K562 (cell line): ENCODE measurements around the gene AEN. TPM values are rescaled to one million over a fixed set of nuclear protein-coding genes. Genes with fewer than 3 reads are reported as not detected.

Experiments used
- ATAC-seq: fragments of 200-7000 bp; cut with Tn5 transposase; 3 replicates; pipeline ENCODE4 v1.9.1; 2020; ENCODE audit warnings: moderate library complexity
- BruUV-seq: library from RNA; stranded (reverse); fragments of 400-500 nt; replicated peaks from 2 replicates; lab custom pipeline; 2021; lab: Mats Ljungman, UMichigan
- CTCF ChIA-PET: fragments of 300-600 bp; formaldehyde crosslinking; extraction: SDS; loops from one replicate; lab custom pipeline; 2021; ENCODE audit warnings: low intra/inter-chr PET ratio; lab: Yijun Ruan, JAX
- POLR2A ChIA-PET: fragments of 300-600, 350-650 bp; sonication (Branson Sonifier 250); formaldehyde crosslinking; extraction: SDS; loops from one replicate; lab custom pipeline; 2021; ENCODE audit warnings: antibody characterized with exemption, inconsistent platforms; lab: Yijun Ruan, JAX
- DNase-seq, 4 experiments: peaks; one replicate each; pipeline versions ENCODE4 v3.0.0 to v3.0.0-alpha.2; 2011 to 2018; ENCODE audit warnings: low spot score in 3 of 4, mixed read lengths in 3 of 4; ENCODE audit errors: extremely low read depth in 1 of 4
- FAIRE-seq: peaks from 2 replicates; lab custom pipeline; 2011; peaks lifted over from hg19 to GRCh38; lab: Jason Lieb, UNC
- H2AFZ ChIP-seq: 2 replicates; pipeline ENCODE4 v1.6.0; 2011; ENCODE audit warnings: low read depth, low read length, control low read depth, inconsistent platforms
- H3K27ac ChIP-seq: fragments of 200-600 bp; 3 replicates; pipeline ENCODE4 v1.8.0; 2011; ENCODE audit warnings: low read depth, mild to moderate bottlenecking, control low read depth, inconsistent platforms, low read length, moderate library complexity, mixed read lengths; ENCODE audit errors: extremely low read depth
- H3K27me3 ChIP-seq, 2 experiments: fragments of 300-600 bp in 1 of 2; 2 replicates in 1 of 2; 3 replicates in 1 of 2; pipeline versions ENCODE4 v1.6.0 to v1.8.0; 2011; ENCODE audit warnings: inconsistent platforms in 2 of 2, low read length in 2 of 2, mild to moderate bottlenecking in 1 of 2, mixed read lengths in 1 of 2, moderate library complexity in 1 of 2; ENCODE audit not compliant: control insufficient read depth in 2 of 2, insufficient read depth in 2 of 2
- H3K36me3 ChIP-seq: fragments of 300-600 bp; 3 replicates; pipeline ENCODE4 v1.8.0; 2011; ENCODE audit warnings: mild to moderate bottlenecking, low read length, inconsistent platforms; ENCODE audit not compliant: control insufficient read depth, insufficient read depth
- H3K4me1 ChIP-seq, 2 experiments: fragments of 200-600 bp in 1 of 2; replicated peaks in 1 of 2; 2 replicates in 1 of 2; 3 replicates in 1 of 2; pipeline versions ENCODE4 v1.5.1 to v1.8.0; 2011; ENCODE audit warnings: inconsistent platforms in 2 of 2, low read length in 2 of 2, mild to moderate bottlenecking in 1 of 2, mixed read lengths in 1 of 2, moderate library complexity in 1 of 2; ENCODE audit not compliant: control insufficient read depth in 2 of 2, insufficient read depth in 2 of 2
- H3K4me2 ChIP-seq: 2 replicates; pipeline ENCODE4 v1.6.1; 2011; ENCODE audit warnings: low read length, control low read depth, inconsistent platforms, mixed read lengths; ENCODE audit not compliant: insufficient read depth
- H3K4me3 ChIP-seq: fragments of 200-600 bp; sonication (generic), shearing (Covaris generic); 2 replicates; pipeline ENCODE4 v1.5.1; 2016; ENCODE audit warnings: control low read depth, inconsistent platforms
- H3K79me2 ChIP-seq: fragments of 200-600 bp; 3 replicates; pipeline ENCODE4 v1.8.0; 2011; ENCODE audit warnings: low read length, inconsistent platforms; ENCODE audit not compliant: control insufficient read depth, insufficient read depth
- H3K9ac ChIP-seq, 2 experiments: 2 replicates each; pipeline versions ENCODE4 v1.6.0 to v1.6.1; 2011; ENCODE audit warnings: low read depth in 2 of 2, low read length in 2 of 2, control low read depth in 1 of 2, inconsistent platforms in 1 of 2, mild to moderate bottlenecking in 1 of 2, mixed read lengths in 1 of 2; ENCODE audit not compliant: insufficient read depth in 1 of 2
- H3K9me1 ChIP-seq: one replicate; pipeline ENCODE4 v1.6.0; 2011; ENCODE audit warnings: inconsistent platforms, mild to moderate bottlenecking, low read length, moderate library complexity; ENCODE audit not compliant: control insufficient read depth, insufficient read depth
- H3K9me3 ChIP-seq: replicated peaks from 2 replicates; pipeline ENCODE4 v1.5.1; 2011; ENCODE audit warnings: low read depth, low read length, inconsistent platforms; ENCODE audit not compliant: control insufficient read depth, insufficient read depth
- H4K20me1 ChIP-seq: replicated peaks from 2 replicates; pipeline ENCODE4 v1.6.1; 2011; ENCODE audit warnings: low read length, inconsistent platforms, mixed read lengths; ENCODE audit not compliant: control insufficient read depth, insufficient read depth
- GTF2A2 ChIP-seq: IDR thresholded peaks from 2 replicates; pipeline ENCODE4 v1.6.1; 2016; ENCODE audit warnings: mild to moderate bottlenecking, missing genetic modification characterization, missing compliant biosample characterization
- MTA3 ChIP-seq: fragments of 450-650 bp; formaldehyde crosslinking; IDR thresholded peaks from 2 replicates; pipeline ENCODE4 v1.6.1; 2017; ENCODE audit warnings: mild to moderate bottlenecking, borderline replicate concordance
- NCOR1 ChIP-seq: fragments of 450-650 bp; IDR thresholded peaks from 2 replicates; pipeline ENCODE4 v1.6.1; 2016; ENCODE audit warnings: mild to moderate bottlenecking, moderate library complexity
- SMAD3 ChIP-seq: fragments of 450-650 bp; formaldehyde crosslinking; conservative IDR thresholded peaks from 2 replicates; pipeline ENCODE4 v1.4.0; 2020; ENCODE audit warnings: mild to moderate bottlenecking
- TSHZ1 ChIP-seq: fragments of 250-450 bp; sonication (Bioruptor Pico); IDR thresholded peaks from 2 replicates; pipeline ENCODE4 v1.4.0; 2020; ENCODE audit warnings: mild to moderate bottlenecking, moderate library complexity
- ZBTB40 ChIP-seq, 2 experiments: fragments of 450-650 bp in 1 of 2; sonication (generic) in 1 of 2; formaldehyde crosslinking in 1 of 2; IDR thresholded peaks; 2 replicates each; pipeline versions ENCODE4 v1.7.1 to v1.9.0; 2016 to 2022; ENCODE audit warnings: inconsistent platforms in 1 of 2, mild to moderate bottlenecking in 1 of 2, missing genetic modification reagents in 1 of 2
- ZNF143 ChIP-seq: sonication (generic); formaldehyde crosslinking; IDR thresholded peaks from 2 replicates; pipeline ENCODE4 v1.9.0; 2022; ENCODE audit warnings: mild to moderate bottlenecking, missing genetic modification reagents
- WGBS: fragments of 100-300 bp; shearing (Covaris generic); methylation state at CpG from one replicate; pipeline ENCODE4 v1.1.6; 2016; ENCODE audit warnings: low coverage, mixed read lengths; ENCODE audit not compliant: insufficient coverage; ENCODE audit errors: missing lambda C conversion rate; 5-methylcytosine and 5-hydroxymethylcytosine counted together
- in situ Hi-C: fragments of 300-500 bp; cut with MboI; formaldehyde crosslinking; loops from 4 replicates; pipeline ENCODE4 v1.15.0; 2018; ENCODE audit warnings: inconsistent platforms, mixed read lengths
- intact Hi-C: fragments of 100-400 bp; cut with micrococcal nuclease; formaldehyde crosslinking; loops from 2 replicates; pipeline ENCODE4 v1.14.2; 2022
- polyA plus RNA-seq, 8 experiments: library from polyadenylated mRNA; depleted of rRNA in 4 of 8; stranded (reverse) in 5 of 8; unstranded in 3 of 8; fragments of >200 nt; fragmentation: Nextera tagmentation in 2 of 8; fragmentation: Illumina TruSeq in 1 of 8; extraction: Ambion mirVana in 2 of 8; extraction: Trizol in 1 of 8; gene quantifications; 2 replicates each; pipeline versions ENCODE4 v1.2.1 to v1.2.3, GENCODE V29; 2011 to 2014; ENCODE audit warnings: inconsistent platforms in 1 of 8, missing spikeins in 1 of 8
- total RNA-seq, 7 experiments: library from RNA; depleted of rRNA in 6 of 7; stranded (reverse); fragments of >200 nt in 6 of 7; fragmentation: Illumina TruSeq in 2 of 7; extraction: Trizol in 2 of 7; gene quantifications; 2 replicates each; pipeline versions ENCODE4 v1.2.1 to v1.2.3, GENCODE V29; 2011 to 2021; ENCODE audit warnings: low replicate concordance in 1 of 7

Gene AEN
- total and polyA plus RNA-seq, 9 of the 15 experiments (the other 6 are each of a cell fraction or from before 2014, with no cell fraction given) = 9.0 to 51.0 (median 32.8) TPM

GRCh38 chr15:88586401-88587162 is 34.6 kb upstream of the AEN start:
- Histone ChIP-seq H3K27ac (no peak overlapping the region), H3K4me2 (no peak overlapping the region), H3K36me3 (no peaks in the 10 kb centered on the region), H3K27me3 (peaks cover 5% of the 10 kb centered on the region in 2 experiments), H3K9me3 (no peaks in the 10 kb centered on the region), H3K9me1 (no peaks in the 10 kb centered on the region), H3K79me2 (no peaks in the 10 kb centered on the region), H3K4me1 (no peaks in the 10 kb centered on the region), H3K9ac (no peak overlapping the region), H4K20me1 (no peaks in the 10 kb centered on the region), H2AFZ (no peak overlapping the region), H3K4me3 (no peak overlapping the region)
- no peak for ATAC-seq
- 0% methylated on average over 4 of the region's 4 CpGs for WGBS
- CTCF ChIA-PET = no interaction called here
- in situ Hi-C loops (no loop called here), intact Hi-C loops (no loop called here)
- FAIRE-seq = no peak
- POLR2A ChIA-PET = interaction anchor here (0.6 kb wide), 1 partner anchor 13 kb away, joined by 3 read pairs; no protein-coding TSS in a partner anchor
- DNase-seq = no peak
- no TSS peak for BruUV-seq
- TF ChIP-seq MTA3 = no peak
- TF ChIP-seq SMAD3 (CRISPR knock-in tag) = no peak
- no peak for TF ChIP-seq GTF2A2 (tag)
- no peak for TF ChIP-seq ZBTB40 (IDR thresholded peaks at IDR 0.05)
- no peak for TF ChIP-seq ZBTB40 (CRISPR knock-in tag; IDR thresholded peaks at IDR 0.05)
- TF ChIP-seq ZNF143 (CRISPR knock-in tag) = no peak
- no peak for TF ChIP-seq TSHZ1 (CRISPR knock-in tag)
- no peak for TF ChIP-seq NCOR1
